ENCODE data around the gene YIPF5.

YIPF5 gene

DNA sequence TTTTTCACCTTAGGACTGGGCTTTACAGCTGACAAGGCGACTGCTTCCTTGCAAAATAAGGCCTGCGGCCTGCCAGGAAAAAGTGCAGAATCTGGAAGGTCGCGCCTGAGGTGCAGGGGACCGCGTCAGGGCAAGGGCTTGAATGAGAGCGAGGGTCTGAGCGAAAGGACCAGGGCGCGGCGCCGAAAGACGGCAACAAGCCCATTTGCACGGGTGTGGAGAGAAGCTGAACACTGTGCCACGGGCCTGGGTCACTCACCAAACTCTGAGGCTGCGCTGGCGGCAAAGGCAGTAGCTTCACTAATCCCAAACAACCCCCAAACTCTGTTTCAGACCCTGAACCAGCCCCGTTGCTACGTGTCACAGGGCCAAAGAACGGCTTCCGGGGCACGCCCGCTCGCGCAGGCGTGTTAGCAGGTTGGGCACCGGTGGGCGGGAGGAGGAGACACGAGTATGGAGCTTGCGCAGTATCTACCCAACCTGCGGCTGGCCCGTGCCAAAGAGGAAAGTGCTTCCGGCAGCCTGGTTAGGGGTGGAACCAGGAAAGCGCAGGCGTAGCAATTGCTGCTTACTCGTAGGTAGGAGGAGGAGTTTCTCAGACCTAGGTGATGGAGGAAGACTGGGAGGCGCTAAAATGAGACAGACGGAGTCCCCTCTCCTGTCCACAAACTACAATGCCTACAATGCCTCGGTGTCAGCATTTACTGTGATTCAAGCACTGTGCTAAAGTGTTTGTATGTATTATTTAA, at the start of gene YIPF5, which contains the start of gene KCTD16:
Gene YIPF5 (minus strand): TSS at position 384 of the 749 bp plus-strand sequence. CDS start 704 bp downstream, outside the sequence.
Gene KCTD16 (plus strand): TSS at position 598 of the 749 bp plus-strand sequence.
- CTCF ChIA-PET: interaction anchor here (0.7 to 1.8 kb wide), 5 partner anchors 11 to 33 kb away, joined by 3 to 6 read pairs (median 4); no protein-coding TSS in a partner anchor
- peak within 1 kb of the TSS; percentile 85 for H3K4me3 Mint-ChIP-seq
- peak within 1 kb of the TSS; percentile 89 for H3K27ac Mint-ChIP-seq
- H3K4me1 Mint-ChIP-seq: peaks cover 45% of the 10 kb centered on the region
- peak; percentile 98 for DNase-seq
- peaks cover 4% of the 10 kb centered on the region for H3K27me3 Mint-ChIP-seq
- no peaks in the 10 kb centered on the region for H3K9me3 Mint-ChIP-seq
- peaks cover 23% of the 10 kb centered on the region for H3K36me3 Mint-ChIP-seq

- H3K27me3 Mint-ChIP-seq: no peaks in the 10 kb centered on the region
- CTCF ChIA-PET: no interaction called here
- H3K9me3 Mint-ChIP-seq: no peaks in the 10 kb centered on the region
- no peaks in the 10 kb centered on the region for H3K36me3 Mint-ChIP-seq
- H3K27ac Mint-ChIP-seq: no peak overlapping the region
- H3K4me1 Mint-ChIP-seq: no peaks in the 10 kb centered on the region
- H3K4me3 Mint-ChIP-seq: no peak overlapping the region
- DNase-seq: no peak
These were observed 49.4 kb upstream of the YIPF5 start for GRCh38 chr5:144219869-144220268.

DNA sequence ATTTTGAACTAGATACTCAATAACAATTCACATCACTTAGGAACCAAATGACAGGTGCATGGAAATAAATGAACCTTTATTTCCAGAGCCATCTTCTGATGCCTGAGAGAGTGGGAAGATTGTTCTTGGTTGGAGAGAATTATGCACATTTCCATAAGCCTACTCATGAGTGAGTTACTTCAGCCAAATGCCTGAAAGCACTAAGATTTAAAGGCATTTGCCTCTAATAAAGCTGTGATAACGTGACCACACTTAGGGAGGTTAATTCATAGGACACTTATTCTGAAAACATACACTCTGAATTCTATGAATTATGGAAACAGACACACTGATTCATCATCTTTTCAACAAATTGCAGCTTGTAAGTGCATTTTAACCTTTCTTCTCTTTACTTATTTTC, 40.2 kb upstream of the YIPF5 start:
- H3K4me1 Mint-ChIP-seq: peaks cover under 1% of the 10 kb centered on the region

GRCh38 chr5:144209361-144209760, 38.9 kb upstream of the YIPF5 start:
- no peaks in the 10 kb centered on the region for H3K9me3 Mint-ChIP-seq
- no peak overlapping the region for H3K4me3 Mint-ChIP-seq
- peaks cover 35% of the 10 kb centered on the region for H3K27me3 Mint-ChIP-seq
- H3K27ac Mint-ChIP-seq: no peak overlapping the region
- CTCF ChIA-PET: no interaction called here
- H3K4me1 Mint-ChIP-seq: peaks cover 4% of the 10 kb centered on the region
- H3K36me3 Mint-ChIP-seq: no peaks in the 10 kb centered on the region
- DNase-seq: no peak

More for the DNA sequence above, 40.2 kb upstream of the YIPF5 start:
- Mint-ChIP-seq H3K27ac (no peak overlapping the region), H3K9me3 (no peaks in the 10 kb centered on the region), H3K36me3 (no peaks in the 10 kb centered on the region), H3K4me3 (no peak overlapping the region), H3K27me3 (peaks cover 22% of the 10 kb centered on the region)
- CTCF ChIA-PET: no interaction called here
- no peak for DNase-seq

- CTCF ChIA-PET: no interaction called here
- no peak overlapping the region for H3K27ac Mint-ChIP-seq
- H3K4me1 Mint-ChIP-seq: peaks cover 4% of the 10 kb centered on the region
- no peak overlapping the region for H3K4me3 Mint-ChIP-seq
- no peaks in the 10 kb centered on the region for H3K9me3 Mint-ChIP-seq
- H3K36me3 Mint-ChIP-seq: no peaks in the 10 kb centered on the region
- no peak for DNase-seq
- H3K27me3 Mint-ChIP-seq: peaks cover 34% of the 10 kb centered on the region
These were observed 37.5 kb upstream of the YIPF5 start for GRCh38 chr5:144207875-144208444.

DNA sequence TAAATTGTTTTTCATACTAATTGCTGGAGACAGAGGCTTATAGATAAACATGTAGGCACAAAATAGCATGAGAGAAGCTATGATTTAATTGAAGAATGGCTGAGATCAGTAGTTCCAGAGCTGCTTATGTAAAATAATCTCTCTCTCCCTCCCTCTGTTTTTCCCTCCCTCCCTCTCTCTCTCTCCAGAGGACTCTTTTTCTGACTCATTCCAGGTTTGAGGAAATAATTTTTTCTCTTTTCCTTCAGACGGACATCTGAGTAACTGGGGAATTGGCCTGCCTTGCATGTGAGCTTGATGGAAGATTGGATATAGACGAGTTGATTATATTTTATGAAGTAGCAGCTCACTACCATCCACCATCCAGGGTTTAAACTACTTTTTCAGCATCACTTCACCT, 35.7 kb upstream of the YIPF5 start:
- DNase-seq: no peak

DNA sequence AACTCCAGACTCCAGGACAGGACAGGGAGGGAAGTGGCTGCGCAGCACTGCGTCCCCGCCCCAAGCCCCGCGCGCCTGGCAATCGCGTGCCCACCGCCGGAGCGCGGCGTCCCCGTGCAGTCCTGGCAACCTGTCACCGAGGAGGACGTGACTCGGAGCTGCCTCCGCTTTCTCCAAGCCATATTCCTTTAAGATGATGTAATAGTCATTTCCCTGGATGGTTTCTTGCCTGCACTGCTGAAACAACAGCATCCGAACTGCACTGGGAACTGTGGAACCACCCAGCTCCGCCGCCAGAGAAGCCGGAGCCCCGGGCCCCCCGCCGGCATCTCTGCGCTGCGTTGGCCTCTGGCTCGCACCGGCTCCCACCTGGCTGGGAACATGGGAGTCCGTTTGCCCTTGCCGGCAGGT, 34.7 kb upstream of the YIPF5 start:
- peaks cover 4% of the 10 kb centered on the region for H3K4me1 Mint-ChIP-seq
- H3K27me3 Mint-ChIP-seq: peaks cover 34% of the 10 kb centered on the region
- no peaks in the 10 kb centered on the region for H3K9me3 Mint-ChIP-seq
- DNase-seq: no peak
- no peak overlapping the region for H3K4me3 Mint-ChIP-seq
- no peaks in the 10 kb centered on the region for H3K36me3 Mint-ChIP-seq
- CTCF ChIA-PET: interaction anchor here (0.7 to 2.7 kb wide), 2 partner anchors 12 to 31 kb away, joined by 3 to 15 read pairs; no protein-coding TSS in a partner anchor
- no peak overlapping the region for H3K27ac Mint-ChIP-seq

More for the DNA sequence above, 35.7 kb upstream of the YIPF5 start:
- CTCF ChIA-PET: no interaction called here
- Mint-ChIP-seq H3K4me1 (peaks cover 4% of the 10 kb centered on the region), H3K27ac (no peak overlapping the region), H3K36me3 (no peaks in the 10 kb centered on the region), H3K27me3 (peaks cover 34% of the 10 kb centered on the region), H3K4me3 (no peak overlapping the region), H3K9me3 (no peaks in the 10 kb centered on the region)

DNA sequence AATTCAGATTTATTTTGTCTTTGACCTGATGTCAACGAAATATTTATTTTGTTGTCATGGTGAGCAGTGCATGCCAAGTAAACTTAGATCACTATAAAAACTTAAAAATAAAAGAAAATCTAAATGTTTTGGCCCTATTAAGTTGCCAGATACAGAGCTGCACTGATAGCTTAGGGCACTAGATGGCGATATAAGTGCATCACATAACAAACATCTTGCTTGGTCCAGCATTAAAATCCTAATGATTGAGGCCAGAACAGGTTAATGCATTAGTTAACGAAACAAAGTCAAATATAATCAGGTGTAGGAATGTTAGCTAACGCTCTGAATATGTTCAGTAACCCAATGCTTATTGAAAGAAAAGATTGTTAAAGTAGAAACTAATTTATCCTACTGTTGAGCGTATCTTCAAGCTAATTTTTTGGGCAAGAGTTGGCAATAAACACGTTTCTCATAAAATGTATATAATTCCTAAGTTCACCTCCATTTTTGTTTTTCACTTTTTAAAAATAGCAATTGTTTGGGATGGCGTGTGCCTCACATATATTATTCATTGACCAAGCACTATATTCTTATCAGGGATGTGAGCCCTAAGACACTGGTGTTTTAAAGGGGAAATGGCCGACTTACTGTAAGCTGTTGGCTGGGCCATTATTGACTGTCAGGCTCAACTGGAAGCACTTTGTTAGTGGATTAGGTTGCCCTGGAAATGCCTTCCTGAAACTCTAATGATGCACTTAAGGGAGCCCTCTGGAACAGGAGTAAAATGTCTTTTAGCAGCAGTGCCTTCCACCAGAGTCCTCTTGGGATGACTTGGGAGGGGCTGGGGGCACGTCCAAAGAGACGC, 33.5 kb upstream of the YIPF5 start:
- Mint-ChIP-seq H3K4me3 (no peak overlapping the region), H3K36me3 (no peaks in the 10 kb centered on the region), H3K4me1 (peaks cover 4% of the 10 kb centered on the region), H3K27me3 (peaks cover 31% of the 10 kb centered on the region), H3K9me3 (no peaks in the 10 kb centered on the region), H3K27ac (no peak overlapping the region)
- CTCF ChIA-PET: interaction anchor here (0.6 to 2.7 kb wide), 19 partner anchors 8 to 1622 kb away, joined by 3 to 19 read pairs (median 3); no protein-coding TSS in a partner anchor
- peak; percentile 49 for DNase-seq

GRCh38 chr5:144202726-144203125, 32.3 kb upstream of the YIPF5 start:
- no peak overlapping the region for H3K27ac Mint-ChIP-seq
- CTCF ChIA-PET: interaction anchor here (1.2 to 2.7 kb wide), 2 partner anchors 10 to 60 kb away, joined by 3 to 15 read pairs; no protein-coding TSS in a partner anchor
- no peaks in the 10 kb centered on the region for H3K36me3 Mint-ChIP-seq
- DNase-seq: no peak
- H3K4me3 Mint-ChIP-seq: no peak overlapping the region
- H3K9me3 Mint-ChIP-seq: no peaks in the 10 kb centered on the region
- H3K27me3 Mint-ChIP-seq: peaks cover 31% of the 10 kb centered on the region
- H3K4me1 Mint-ChIP-seq: peaks cover 4% of the 10 kb centered on the region

DNA sequence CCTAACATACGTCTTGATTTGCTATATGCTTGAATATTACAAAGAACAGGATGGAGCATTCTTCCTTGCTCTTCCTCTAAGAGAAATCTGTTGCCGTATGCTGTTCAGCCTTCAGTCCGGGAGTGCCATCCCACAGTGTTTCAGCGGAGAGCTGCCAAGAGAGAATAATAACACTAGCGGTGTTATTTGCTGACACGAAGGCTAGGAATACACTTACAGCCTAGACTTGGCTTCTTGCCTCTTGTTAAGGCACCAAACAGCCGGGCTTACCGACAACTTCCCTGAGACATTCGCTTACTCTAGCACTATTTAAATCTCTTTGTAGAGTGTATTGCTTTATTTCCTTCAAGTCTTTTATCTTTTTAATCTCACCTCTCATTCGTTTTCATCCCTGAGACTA, 31.6 kb upstream of the YIPF5 start:
- no peak for DNase-seq
- Mint-ChIP-seq H3K4me3 (no peak overlapping the region), H3K9me3 (no peaks in the 10 kb centered on the region), H3K27me3 (peaks cover 29% of the 10 kb centered on the region), H3K27ac (no peak overlapping the region), H3K4me1 (peaks cover 4% of the 10 kb centered on the region), H3K36me3 (no peaks in the 10 kb centered on the region)
- CTCF ChIA-PET: no interaction called here

DNA sequence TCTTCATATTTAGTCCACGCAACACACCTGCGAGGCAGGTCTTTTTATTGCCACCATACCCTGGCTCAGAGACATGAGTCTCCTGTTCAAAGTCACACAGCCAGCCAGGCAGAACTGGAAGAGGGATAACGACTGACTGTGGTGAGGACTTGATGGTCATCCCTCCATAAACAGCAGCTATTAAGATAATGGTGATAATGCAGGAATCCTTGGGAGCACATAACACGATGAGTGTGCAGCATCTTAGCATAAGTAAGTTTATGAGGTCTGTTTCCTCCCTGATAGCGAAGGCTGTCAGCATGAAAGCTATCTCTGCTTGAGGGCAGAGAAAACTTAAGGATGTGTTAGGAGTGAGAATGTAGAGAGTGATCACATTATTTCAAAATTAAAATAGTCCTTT, 31.1 kb upstream of the YIPF5 start:
- H3K4me1 Mint-ChIP-seq: peaks cover 4% of the 10 kb centered on the region
- H3K27ac Mint-ChIP-seq: no peak overlapping the region
- H3K9me3 Mint-ChIP-seq: no peaks in the 10 kb centered on the region
- CTCF ChIA-PET: no interaction called here
- no peaks in the 10 kb centered on the region for H3K36me3 Mint-ChIP-seq
- H3K27me3 Mint-ChIP-seq: peaks cover 24% of the 10 kb centered on the region
- no peak overlapping the region for H3K4me3 Mint-ChIP-seq
- no peak for DNase-seq

- H3K4me3 Mint-ChIP-seq: no peak overlapping the region
- H3K36me3 Mint-ChIP-seq: no peaks in the 10 kb centered on the region
- H3K9me3 Mint-ChIP-seq: no peaks in the 10 kb centered on the region
- no peaks in the 10 kb centered on the region for H3K4me1 Mint-ChIP-seq
- H3K27ac Mint-ChIP-seq: no peak overlapping the region
- CTCF ChIA-PET: no interaction called here
- H3K27me3 Mint-ChIP-seq: peaks cover 3% of the 10 kb centered on the region
- DNase-seq: no peak
These were observed 27.9 kb upstream of the YIPF5 start for GRCh38 chr5:144198386-144198785.

DNA sequence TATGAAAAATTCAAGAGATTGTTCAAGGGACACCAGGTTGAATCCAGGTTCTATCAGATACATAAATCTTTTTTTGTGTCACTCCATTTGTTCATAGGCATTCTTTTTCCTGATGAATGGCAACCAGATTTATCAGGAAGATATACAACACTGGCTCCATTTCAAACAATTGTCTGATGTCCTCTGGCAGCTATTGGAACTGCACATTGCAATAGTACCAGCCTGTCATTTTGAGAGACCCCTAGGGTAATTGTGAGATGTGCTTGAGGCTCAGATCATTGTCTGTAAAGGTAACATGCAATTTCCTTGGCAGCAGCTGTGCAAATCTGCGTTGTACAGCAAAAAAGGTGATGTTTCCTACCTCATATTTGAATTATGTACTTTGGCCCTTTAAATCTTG, 26.2 kb upstream of the YIPF5 start:
- CTCF ChIA-PET: no interaction called here
- no peaks in the 10 kb centered on the region for H3K4me1 Mint-ChIP-seq
- H3K27me3 Mint-ChIP-seq: peaks cover 3% of the 10 kb centered on the region
- DNase-seq: no peak
- H3K27ac Mint-ChIP-seq: no peak overlapping the region
- no peak overlapping the region for H3K4me3 Mint-ChIP-seq
- no peaks in the 10 kb centered on the region for H3K36me3 Mint-ChIP-seq
- H3K9me3 Mint-ChIP-seq: no peaks in the 10 kb centered on the region

DNA sequence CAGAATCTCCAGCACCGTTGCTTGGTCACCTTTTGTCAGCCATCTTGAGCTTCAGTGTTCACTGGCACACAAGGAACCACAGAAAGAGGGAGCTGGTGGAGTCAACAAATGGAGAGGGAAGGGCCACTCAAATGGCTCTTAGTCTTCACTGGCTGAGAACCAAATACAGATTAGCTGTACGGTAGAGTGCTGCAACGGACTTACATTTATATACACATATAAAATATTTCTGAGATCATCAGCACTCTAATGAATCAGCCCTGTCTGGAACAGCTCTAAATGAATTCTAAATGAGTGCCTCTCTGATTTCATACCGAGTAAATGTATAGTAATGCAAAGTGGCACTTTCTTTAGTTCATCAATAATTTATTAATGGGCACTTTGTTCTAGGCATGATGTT, 25.0 kb upstream of the YIPF5 start:
- Mint-ChIP-seq H3K4me3 (no peak overlapping the region), H3K9me3 (no peaks in the 10 kb centered on the region), H3K36me3 (no peaks in the 10 kb centered on the region), H3K4me1 (no peaks in the 10 kb centered on the region), H3K27me3 (peaks cover 3% of the 10 kb centered on the region), H3K27ac (no peak overlapping the region)
- no peak for DNase-seq
- CTCF ChIA-PET: no interaction called here

All from activated naive CD4-positive, alpha-beta T cell treated with anti-CD3 and anti-CD28 coated beads, Interleukin-2, amount 10 ng/mL, durations not matched to agents 7 days and 5 days (primary cell).